Chondrocyte (in vitro differentiated cells): ENCODE data around the gene NDUFB7. TPM values are rescaled to one million over a fixed set of nuclear protein-coding genes. Genes with fewer than 3 reads are reported as not detected.

Experiments
- DNase-seq: peaks from one replicate; pipeline ENCODE4 v3.0.0; 2021; ENCODE audit warnings: mixed read lengths, low spot score
- H3K27ac Mint-ChIP-seq: one replicate; pipeline ENCODE4 v1.8.0; 2021; ENCODE audit warnings: mild to moderate bottlenecking, moderate library complexity, mixed read lengths; ENCODE audit not compliant: unreplicated experiment
- H3K27me3 Mint-ChIP-seq: 2 replicates; pipeline ENCODE4 v1.8.0; 2021; ENCODE audit warnings: low read depth, mixed read lengths
- H3K36me3 Mint-ChIP-seq: 2 replicates; pipeline ENCODE4 v1.8.0; 2021; ENCODE audit warnings: low read depth, mixed read lengths
- H3K4me1 Mint-ChIP-seq: 2 replicates; pipeline ENCODE4 v1.8.0; 2021; ENCODE audit warnings: low read depth, mild to moderate bottlenecking, mixed read lengths
- H3K4me3 Mint-ChIP-seq: one replicate; pipeline ENCODE4 v1.8.0; 2021; ENCODE audit warnings: mild to moderate bottlenecking, moderate library complexity, mixed read lengths; ENCODE audit not compliant: unreplicated experiment
- H3K9me3 Mint-ChIP-seq: 2 replicates; pipeline ENCODE4 v1.8.0; 2021; ENCODE audit warnings: low read depth, mixed read lengths
- total RNA-seq: library from RNA; stranded (reverse); gene quantifications from 3 replicates; pipeline ENCODE4 v1.2.1, GENCODE V29; 2021
- TF ChIP-seq, protein P1 (sequence below): fragments of 200-600 bp; sonication (generic); IDR thresholded peaks from 2 replicates; pipeline ENCODE4 v1.5.0; 2021; ENCODE audit warnings: antibody characterized with exemption, mild to moderate bottlenecking, moderate library complexity

NDUFB7 gene
- total RNA-seq, 1 donor from 2014 or later = 128 TPM

GRCh38 chr19:14529254-14530004, 42.4 kb downstream of the NDUFB7 start, which contains the start of gene TECR:
Gene TECR, plus strand, starts transcription at chr19:14529594. Its CDS starts 103 bp downstream, at chr19:14529697.
- Mint-ChIP-seq H3K4me1 (peaks cover 16% of the 10 kb centered on the region), H3K9me3 (no peaks in the 10 kb centered on the region), H3K27ac (peak within 1 kb of the TSS; percentile 94), H3K27me3 (no peaks in the 10 kb centered on the region), H3K36me3 (no peaks in the 10 kb centered on the region), H3K4me3 (peak within 1 kb of the TSS; percentile 96)
- TF ChIP-seq, protein P1, sequence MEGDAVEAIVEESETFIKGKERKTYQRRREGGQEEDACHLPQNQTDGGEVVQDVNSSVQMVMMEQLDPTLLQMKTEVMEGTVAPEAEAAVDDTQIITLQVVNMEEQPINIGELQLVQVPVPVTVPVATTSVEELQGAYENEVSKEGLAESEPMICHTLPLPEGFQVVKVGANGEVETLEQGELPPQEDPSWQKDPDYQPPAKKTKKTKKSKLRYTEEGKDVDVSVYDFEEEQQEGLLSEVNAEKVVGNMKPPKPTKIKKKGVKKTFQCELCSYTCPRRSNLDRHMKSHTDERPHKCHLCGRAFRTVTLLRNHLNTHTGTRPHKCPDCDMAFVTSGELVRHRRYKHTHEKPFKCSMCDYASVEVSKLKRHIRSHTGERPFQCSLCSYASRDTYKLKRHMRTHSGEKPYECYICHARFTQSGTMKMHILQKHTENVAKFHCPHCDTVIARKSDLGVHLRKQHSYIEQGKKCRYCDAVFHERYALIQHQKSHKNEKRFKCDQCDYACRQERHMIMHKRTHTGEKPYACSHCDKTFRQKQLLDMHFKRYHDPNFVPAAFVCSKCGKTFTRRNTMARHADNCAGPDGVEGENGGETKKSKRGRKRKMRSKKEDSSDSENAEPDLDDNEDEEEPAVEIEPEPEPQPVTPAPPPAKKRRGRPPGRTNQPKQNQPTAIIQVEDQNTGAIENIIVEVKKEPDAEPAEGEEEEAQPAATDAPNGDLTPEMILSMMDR = peak; percentile 23
- peak; percentile 100 for DNase-seq

DNA sequence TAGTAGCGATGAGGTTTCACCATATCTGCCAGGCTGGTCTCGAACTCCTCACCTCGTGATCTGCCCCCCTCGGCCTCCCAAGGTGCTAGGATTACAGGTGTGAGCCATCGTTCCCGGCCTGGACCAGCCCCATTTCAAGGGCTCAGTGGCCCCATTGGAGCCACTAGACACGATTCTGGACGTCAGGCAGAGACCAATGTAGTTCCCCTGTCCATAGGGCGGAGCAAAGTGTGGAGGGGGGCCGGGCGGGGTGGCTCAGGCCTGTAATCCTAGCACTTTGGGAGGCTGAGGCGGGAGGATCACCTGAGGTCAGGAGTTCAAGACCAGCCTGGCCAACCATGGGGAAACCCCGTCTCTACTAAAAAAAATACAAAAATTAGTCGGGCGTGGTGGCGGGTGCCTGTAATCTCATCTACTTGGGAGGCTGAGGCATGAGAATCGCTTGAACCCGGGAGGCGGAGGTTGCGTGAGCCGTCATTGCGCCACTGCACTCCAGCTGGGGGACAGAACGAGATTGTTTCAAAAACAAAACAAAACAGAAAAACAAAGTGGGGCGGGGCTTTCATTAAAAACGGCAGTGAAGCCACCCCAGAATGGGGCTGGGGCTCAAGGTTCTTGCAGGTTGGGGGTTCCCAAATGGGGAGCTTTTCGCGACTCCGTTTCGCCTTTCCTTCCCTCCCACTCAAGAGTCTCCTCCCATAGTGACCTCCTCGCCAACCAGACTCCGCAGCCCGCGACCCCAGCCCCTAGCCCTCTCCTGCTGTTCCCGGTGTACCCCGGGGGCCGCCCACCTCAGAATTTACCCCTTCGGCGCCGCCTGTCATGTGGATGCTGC, 43.2 kb downstream of the NDUFB7 start:
- TF ChIP-seq, protein P1 = no peak
- H3K36me3 Mint-ChIP-seq = no peaks in the 10 kb centered on the region
- H3K27ac Mint-ChIP-seq = peak overlapping the region; percentile 90
- no peaks in the 10 kb centered on the region for H3K27me3 Mint-ChIP-seq
- H3K4me3 Mint-ChIP-seq = peak overlapping the region; percentile 96
- peaks cover 16% of the 10 kb centered on the region for H3K4me1 Mint-ChIP-seq
- DNase-seq = no peak
- H3K9me3 Mint-ChIP-seq = no peaks in the 10 kb centered on the region

- H3K36me3 Mint-ChIP-seq = no peaks in the 10 kb centered on the region
- H3K4me1 Mint-ChIP-seq = peaks cover 16% of the 10 kb centered on the region
- DNase-seq = no peak
- H3K27me3 Mint-ChIP-seq = no peaks in the 10 kb centered on the region
- TF ChIP-seq, protein P1 = no peak
- no peaks in the 10 kb centered on the region for H3K9me3 Mint-ChIP-seq
- H3K4me3 Mint-ChIP-seq = no peak overlapping the region
- H3K27ac Mint-ChIP-seq = no peak overlapping the region
Observed at GRCh38 chr19:14526423-14526822, 45.4 kb downstream of the NDUFB7 start.

- no peaks in the 10 kb centered on the region for H3K36me3 Mint-ChIP-seq
- H3K4me1 Mint-ChIP-seq = peaks cover 14% of the 10 kb centered on the region
- no peak overlapping the region for H3K4me3 Mint-ChIP-seq
- TF ChIP-seq, protein P1 = no peak
- no peaks in the 10 kb centered on the region for H3K9me3 Mint-ChIP-seq
- H3K27me3 Mint-ChIP-seq = no peaks in the 10 kb centered on the region
- DNase-seq = no peak
- H3K27ac Mint-ChIP-seq = no peak overlapping the region
Observed at GRCh38 chr19:14525729-14526128, 46.1 kb downstream of the NDUFB7 start.

DNA sequence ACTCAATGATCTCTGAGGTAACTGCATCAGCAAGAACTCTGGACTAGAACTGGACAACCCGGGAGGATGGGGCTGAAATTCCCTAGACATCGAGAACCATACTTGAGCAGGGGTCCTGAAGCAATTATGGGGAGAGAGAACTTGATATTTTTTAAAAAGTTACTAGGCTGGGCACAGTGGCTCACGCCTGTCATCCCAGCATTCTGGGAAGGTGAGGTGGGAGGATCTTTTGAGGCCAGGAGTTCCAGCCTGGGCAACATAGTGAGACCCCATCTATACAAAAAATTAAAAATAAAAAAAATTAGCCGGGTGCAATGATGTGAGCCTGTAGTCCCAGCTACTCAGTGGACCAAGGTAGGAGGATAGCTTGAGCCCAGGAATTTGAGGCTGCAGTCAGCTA, 51.3 kb downstream of the NDUFB7 start:
- Mint-ChIP-seq H3K4me1 (peaks cover 22% of the 10 kb centered on the region), H3K27me3 (no peaks in the 10 kb centered on the region), H3K36me3 (peaks cover 12% of the 10 kb centered on the region), H3K4me3 (no peak overlapping the region), H3K9me3 (no peaks in the 10 kb centered on the region), H3K27ac (no peak overlapping the region)
- DNase-seq = no peak
- TF ChIP-seq, protein P1 = no peak
